Thoracic aorta (tissue), 2 donors: ENCODE data around the gene TTC39B. TPM values are rescaled to one million over a fixed set of nuclear protein-coding genes. Genes with fewer than 3 reads are reported as not detected.

Experiments used
- ATAC-seq: fragments of 150-250 bp; one replicate; pipeline ENCODE4 v1.8.0; 2017; ENCODE audit warnings: low read depth; ENCODE audit not compliant: insufficient number of reproducible peaks, low FRiP score
- DNase-seq: peaks from one replicate; pipeline ENCODE4 v3.0.0-alpha.2; 2020; ENCODE audit warnings: low spot score
- H3K27ac ChIP-seq, 2 donors: fragments of 200-600 bp; sonication (generic); 1 replicate in 1 of 2; 2 replicates in 1 of 2; pipeline ENCODE4 v1.5.1; 2016; ENCODE audit warnings: mild to moderate bottlenecking in 2 of 2, moderate library complexity in 2 of 2
- H3K27me3 ChIP-seq: fragments of 200-600 bp; sonication (generic); replicated peaks from 2 replicates; pipeline ENCODE4 v1.6.0; 2016; ENCODE audit warnings: mild to moderate bottlenecking; ENCODE audit not compliant: insufficient read depth
- H3K36me3 ChIP-seq: fragments of 200-600 bp; sonication (generic); one replicate; pipeline ENCODE4 v1.5.1; 2016
- H3K4me1 ChIP-seq, 2 donors: fragments of 200-600 bp; sonication (generic); 1 replicate in 1 of 2; 2 replicates in 1 of 2; pipeline versions ENCODE4 v1.5.1 to v1.6.0; 2016; ENCODE audit warnings: low read depth in 2 of 2, mild to moderate bottlenecking in 1 of 2; ENCODE audit not compliant: control insufficient read depth in 1 of 2
- H3K4me3 ChIP-seq: fragments of 200-600 bp; sonication (generic); 2 replicates; pipeline ENCODE4 v1.5.1; 2016; ENCODE audit warnings: mild to moderate bottlenecking
- H3K9me3 ChIP-seq: fragments of 200-600 bp; sonication (generic); 2 replicates; pipeline ENCODE4 v1.5.1; 2016
- CTCF ChIP-seq: fragments of 200-600 bp; sonication (generic); IDR thresholded peaks from one replicate; pipeline ENCODE4 v1.5.1; 2019; ENCODE audit warnings: antibody characterized with exemption
- total RNA-seq, 2 donors: library from RNA; depleted of rRNA; stranded (reverse); fragments of >200 nt; gene quantifications; one replicate each; pipeline versions ENCODE4 v1.1.0 to v1.2.3, GENCODE V29; 2016

The TTC39B gene
- total RNA-seq, 2 donors from 2014 or later = 24.2 to 46.7 TPM

GRCh38 chr9:15244001-15244441 lies 63.0 kb downstream of the TTC39B start:
- no peak for DNase-seq
- Histone ChIP-seq H3K27ac (peak overlapping the region; percentile 71 to 80), H3K36me3 (no peaks in the 10 kb centered on the region), H3K9me3 (no peaks in the 10 kb centered on the region), H3K27me3 (no peaks in the 10 kb centered on the region), H3K4me1 (peaks cover 49 to 94% of the 10 kb centered on the region in 2 donors), H3K4me3 (peak overlapping the region; percentile 44)
- TF ChIP-seq CTCF = no peak
- ATAC-seq = no peak

- no peak for TF ChIP-seq CTCF
- H3K36me3 ChIP-seq = no peaks in the 10 kb centered on the region
- peak overlapping the region; percentile 71 to 80 for H3K27ac ChIP-seq
- peaks cover 45 to 91% of the 10 kb centered on the region in 2 donors for H3K4me1 ChIP-seq
- ATAC-seq (no peak), DNase-seq (no peak)
- H3K27me3 ChIP-seq = no peaks in the 10 kb centered on the region
- no peaks in the 10 kb centered on the region for H3K9me3 ChIP-seq
- H3K4me3 ChIP-seq = peak overlapping the region; percentile 44
These were observed 63.9 kb downstream of the TTC39B start for GRCh38 chr9:15243081-15243480.

GRCh38 chr9:15240927-15241326 lies 66.1 kb downstream of the TTC39B start:
- DNase-seq (no peak), ATAC-seq (no peak)
- Histone ChIP-seq H3K36me3 (no peaks in the 10 kb centered on the region), H3K27ac (peak overlapping the region; percentile 25 to 41), H3K4me3 (no peak overlapping the region), H3K9me3 (peaks cover 5% of the 10 kb centered on the region), H3K4me1 (peaks cover 44 to 69% of the 10 kb centered on the region in 2 donors), H3K27me3 (no peaks in the 10 kb centered on the region)
- no peak for TF ChIP-seq CTCF

- H3K27ac ChIP-seq = peak overlapping the region; percentile 41 to 60
- DNase-seq (no peak), ATAC-seq (no peak)
- no peak overlapping the region for H3K4me3 ChIP-seq
- H3K9me3 ChIP-seq = peaks cover 9% of the 10 kb centered on the region
- H3K36me3 ChIP-seq = no peaks in the 10 kb centered on the region
- no peaks in the 10 kb centered on the region for H3K27me3 ChIP-seq
- peaks cover 48 to 73% of the 10 kb centered on the region in 2 donors for H3K4me1 ChIP-seq
- no peak for TF ChIP-seq CTCF
These were observed 67.2 kb downstream of the TTC39B start for GRCh38 chr9:15239816-15240215.

GRCh38 chr9:15238646-15239045 lies 68.4 kb downstream of the TTC39B start:
- Histone ChIP-seq H3K4me3 (no peak overlapping the region), H3K4me1 (peaks cover 41 to 61% of the 10 kb centered on the region in 2 donors), H3K36me3 (no peaks in the 10 kb centered on the region), H3K27me3 (no peaks in the 10 kb centered on the region), H3K27ac (peak overlapping the region in 1 of 2 donors; percentile 22), H3K9me3 (peaks cover 9% of the 10 kb centered on the region)
- TF ChIP-seq CTCF = no peak
- no peak for ATAC-seq
- DNase-seq = no peak
